HK-2 (cell line): ENCODE results near the gene RBPJ.
A peak's percentile ranks its signal among the peaks of the same experiment; 100 is the strongest.
"Not testable (repeated sequence)": the region's sequence is repeated elsewhere in the genome, so short reads cannot be mapped to it uniquely, and the experiment has no call there.

ENCODE experiments used
- DNase-seq: peaks from one replicate; pipeline ENCODE4 v3.0.0-alpha.2; 2018; ENCODE audit not compliant: unreplicated experiment

Gene RBPJ

GRCh38 chr4:26342328-26343037, 21.7 kb downstream of the RBPJ start:
- no peak for DNase-seq

GRCh38 chr4:26343038-26343398, 22.2 kb downstream of the RBPJ start:
- DNase-seq, result no peak

- DNase-seq, result no peak
These were observed 24.2 kb downstream of the RBPJ start for GRCh38 chr4:26344901-26345564.

GRCh38 chr4:26345565-26345938, 24.7 kb downstream of the RBPJ start:
- no peak for DNase-seq

GRCh38 chr4:26346203-26346620, 25.4 kb downstream of the RBPJ start:
- DNase-seq, result no peak

- DNase-seq, result no peak
These were observed 28.7 kb downstream of the RBPJ start for GRCh38 chr4:26349496-26349895.

- no peak for DNase-seq
These were observed 30.9 kb downstream of the RBPJ start for GRCh38 chr4:26351685-26352084.

GRCh38 chr4:26354491-26354890, 33.7 kb downstream of the RBPJ start:
- no peak for DNase-seq

- DNase-seq, result no peak
These were observed 34.7 kb downstream of the RBPJ start for GRCh38 chr4:26355392-26356052.

- DNase-seq, result no peak
These were observed 35.3 kb downstream of the RBPJ start for GRCh38 chr4:26356081-26356501.

GRCh38 chr4:26359521-26359920, 38.7 kb downstream of the RBPJ start:
- not testable (repeated sequence) for DNase-seq

- no peak for DNase-seq
These were observed 39.5 kb downstream of the RBPJ start for GRCh38 chr4:26360273-26360672.

- DNase-seq, result no peak
These were observed 40.0 kb downstream of the RBPJ start for GRCh38 chr4:26360864-26361263.

- DNase-seq, result no peak
These were observed 40.5 kb downstream of the RBPJ start for GRCh38 chr4:26361297-26361696.

- DNase-seq, result no peak
These were observed 42.1 kb downstream of the RBPJ start for GRCh38 chr4:26362745-26363439.

GRCh38 chr4:26365537-26366150, 44.8 kb downstream of the RBPJ start:
- no peak for DNase-seq

GRCh38 chr4:26367811-26368210, 47.0 kb downstream of the RBPJ start:
- no peak for DNase-seq

GRCh38 chr4:26368685-26369084, 47.9 kb downstream of the RBPJ start:
- no peak for DNase-seq

GRCh38 chr4:26369132-26369531, 48.3 kb downstream of the RBPJ start:
- DNase-seq, result no peak

GRCh38 chr4:26369581-26369980, 48.8 kb downstream of the RBPJ start:
- DNase-seq, result no peak

GRCh38 chr4:26372076-26372475, 51.3 kb downstream of the RBPJ start:
- DNase-seq, result no peak

GRCh38 chr4:26372525-26373172, 51.8 kb downstream of the RBPJ start:
- peak; percentile 27 for DNase-seq
